Uterus (tissue), 2 donors: Measurements from ENCODE around the gene MYO9A.

Experiments
- CTCF ChIP-seq, 4 experiments: fragments of 200-600 bp in 2 of 4; fragments of 450-650 bp in 2 of 4; sonication (generic) in 2 of 4; IDR thresholded peaks; one replicate each; pipeline ENCODE4 v1.5.1; 2016 to 2019; ENCODE audit warnings: antibody characterized with exemption in 4 of 4, mild to moderate bottlenecking in 2 of 4, moderate library complexity in 1 of 4
- POLR2A ChIP-seq, 2 donors: fragments of 450-650 bp; IDR thresholded peaks; one replicate each; pipeline ENCODE4 v1.6.1; 2016; ENCODE audit warnings: antibody characterized with exemption in 2 of 2, mild to moderate bottlenecking in 1 of 2, moderate library complexity in 1 of 2

- no peak for TF ChIP-seq CTCF (IDR thresholded peaks at IDR 0.05)
- no peak for TF ChIP-seq POLR2A (IDR thresholded peaks at IDR 0.05)
These were observed 14.0 kb upstream of the MYO9A start for GRCh38 chr15:72131922-72132321.
